HEK293T (cell line): ENCODE measurements around the gene MAST2.

ENCODE experiments used
- CTCF ChIA-PET: fragments of 350-600 bp; formaldehyde crosslinking; extraction: SDS; loops from one replicate; lab custom pipeline; 2021; ENCODE audit warnings: antibody characterized with exemption, inconsistent platforms; lab: Yijun Ruan, JAX
- POLR2A ChIA-PET: fragments of 350-600 bp; formaldehyde crosslinking; extraction: SDS; loops from one replicate; lab custom pipeline; 2020; ENCODE audit warnings: antibody characterized with exemption, inconsistent platforms; lab: Yijun Ruan, JAX
- DNase-seq: peaks from one replicate; pipeline ENCODE4 v3.0.0; 2012; ENCODE audit warnings: mixed read lengths; ENCODE audit errors: extremely low spot score
- ARNT ChIP-seq: fragments of 450-650 bp; IDR thresholded peaks from 2 replicates; pipeline ENCODE4 v1.6.1; 2017; ENCODE audit warnings: mild to moderate bottlenecking
- BHLHE40 ChIP-seq: fragments of 450-650 bp; IDR thresholded peaks from 2 replicates; pipeline ENCODE4 v1.6.1; 2016; ENCODE audit warnings: mild to moderate bottlenecking, moderate library complexity, borderline replicate concordance
- CTBP1 ChIP-seq: fragments of 450-650 bp; IDR thresholded peaks from 2 replicates; pipeline ENCODE4 v1.6.1; 2016; ENCODE audit warnings: borderline replicate concordance
- ELF4 ChIP-seq: fragments of 450-650 bp; IDR thresholded peaks from 2 replicates; pipeline ENCODE4 v1.6.1; 2017; ENCODE audit warnings: antibody characterized with exemption
- FOXA1 ChIP-seq: fragments of 450-650 bp; IDR thresholded peaks from 2 replicates; pipeline ENCODE4 v1.6.1; 2016; ENCODE audit warnings: mild to moderate bottlenecking
- FOXK2 ChIP-seq: fragments of 450-650 bp; IDR thresholded peaks from 2 replicates; pipeline ENCODE4 v1.6.1; 2016; ENCODE audit warnings: mild to moderate bottlenecking
- FOXM1 ChIP-seq: fragments of 450-650 bp; IDR thresholded peaks from 2 replicates; pipeline ENCODE4 v1.6.1; 2017; ENCODE audit warnings: mild to moderate bottlenecking, borderline replicate concordance
- HDGF ChIP-seq: fragments of 450-650 bp; IDR thresholded peaks from 2 replicates; pipeline ENCODE4 v1.6.1; 2017; ENCODE audit warnings: antibody characterized with exemption, borderline replicate concordance
- L3MBTL2 ChIP-seq: fragments of 450-650 bp; conservative IDR thresholded peaks from 2 replicates; pipeline ENCODE4 v1.6.1; 2016; ENCODE audit warnings: mild to moderate bottlenecking
- LEF1 ChIP-seq: fragments of 450-650 bp; IDR thresholded peaks from 2 replicates; pipeline ENCODE4 v1.6.1; 2017; ENCODE audit warnings: mild to moderate bottlenecking, borderline replicate concordance
- NFRKB ChIP-seq: fragments of 450-650 bp; IDR thresholded peaks from 2 replicates; pipeline ENCODE4 v1.6.1; 2016; ENCODE audit warnings: mild to moderate bottlenecking, moderate library complexity
- SP1 ChIP-seq: fragments of 450-650 bp; IDR thresholded peaks from 2 replicates; pipeline ENCODE4 v1.6.1; 2017
- SUZ12 ChIP-seq: fragments of 450-650 bp; IDR thresholded peaks from 2 replicates; pipeline ENCODE4 v1.6.1; 2016; ENCODE audit warnings: mild to moderate bottlenecking
- TARDBP ChIP-seq: fragments of 450-650 bp; IDR thresholded peaks from 2 replicates; pipeline ENCODE4 v1.6.1; 2016
- ZNF384 ChIP-seq: fragments of 450-650 bp; IDR thresholded peaks from 2 replicates; pipeline ENCODE4 v1.6.1; 2016
- TF ChIP-seq, protein P1 (sequence below): fragments of 450-650 bp; IDR thresholded peaks from 2 replicates; pipeline ENCODE4 v1.6.1; 2016

MAST2 gene

DNA sequence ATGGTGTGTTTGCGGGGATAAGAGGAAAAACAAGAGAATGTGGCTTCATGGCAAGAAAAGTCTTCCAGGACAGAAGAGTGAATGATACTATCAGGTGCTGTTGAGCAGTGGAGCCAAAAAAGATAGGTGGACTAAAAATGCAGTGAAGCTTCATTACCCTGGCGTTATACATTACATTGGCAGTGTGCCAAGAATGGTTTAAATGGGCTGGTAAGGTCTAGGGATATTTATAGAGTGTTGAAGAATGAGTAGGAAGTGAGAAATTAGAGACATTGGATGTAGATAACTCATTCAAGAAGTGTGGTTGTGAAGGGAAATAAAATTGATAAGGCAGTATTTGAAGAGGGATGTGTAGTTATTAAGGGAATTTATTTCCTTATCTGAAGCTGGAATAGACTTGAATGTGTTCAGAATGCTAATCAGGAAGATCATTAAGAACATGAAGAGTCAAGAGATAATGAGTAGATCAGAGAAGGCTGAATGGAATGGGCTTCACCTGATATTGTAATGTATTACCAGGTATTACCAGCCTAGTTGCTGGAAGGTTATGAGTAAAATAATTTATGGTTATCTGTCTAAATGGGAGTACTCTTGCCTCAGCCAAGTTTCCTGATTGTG lies 72.7 kb downstream of the MAST2 start:
- CTCF ChIA-PET = no interaction called here
- DNase-seq = no peak
- POLR2A ChIA-PET = interaction anchor here (0.8 kb wide), 1 partner anchor 74 kb away, joined by 3 read pairs; no protein-coding TSS in a partner anchor
- TF ChIP-seq, protein P1, sequence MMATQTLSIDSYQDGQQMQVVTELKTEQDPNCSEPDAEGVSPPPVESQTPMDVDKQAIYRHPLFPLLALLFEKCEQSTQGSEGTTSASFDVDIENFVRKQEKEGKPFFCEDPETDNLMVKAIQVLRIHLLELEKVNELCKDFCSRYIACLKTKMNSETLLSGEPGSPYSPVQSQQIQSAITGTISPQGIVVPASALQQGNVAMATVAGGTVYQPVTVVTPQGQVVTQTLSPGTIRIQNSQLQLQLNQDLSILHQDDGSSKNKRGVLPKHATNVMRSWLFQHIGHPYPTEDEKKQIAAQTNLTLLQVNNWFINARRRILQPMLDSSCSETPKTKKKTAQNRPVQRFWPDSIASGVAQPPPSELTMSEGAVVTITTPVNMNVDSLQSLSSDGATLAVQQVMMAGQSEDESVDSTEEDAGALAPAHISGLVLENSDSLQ = no peak
- TF ChIP-seq FOXM1 = no peak
- no peak for TF ChIP-seq CTBP1
- TF ChIP-seq HDGF = no peak
- TF ChIP-seq LEF1 = no peak
- TF ChIP-seq SUZ12 = no peak
- no peak for TF ChIP-seq ARNT
- no peak for TF ChIP-seq BHLHE40
- TF ChIP-seq TARDBP = no peak
- no peak for TF ChIP-seq FOXK2
- no peak for TF ChIP-seq ELF4

DNA sequence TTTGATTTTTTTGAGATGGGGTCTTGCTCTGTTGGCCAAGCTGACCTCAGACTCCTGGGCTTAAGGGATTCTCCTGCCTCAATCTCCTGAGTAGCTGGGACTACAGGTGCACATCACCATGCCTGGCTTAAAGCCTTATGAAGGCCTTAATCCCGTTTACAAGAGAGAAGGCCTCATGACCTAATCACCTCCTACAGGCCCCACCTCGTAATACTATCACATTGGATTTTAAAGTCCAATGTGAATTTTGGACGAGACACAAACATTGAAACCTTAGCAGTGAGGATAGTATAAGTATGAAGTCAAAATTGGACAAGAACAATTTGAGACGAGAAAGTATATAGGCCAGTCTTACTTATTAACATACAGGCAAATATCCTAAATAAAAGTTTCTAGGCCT lies 73.9 kb downstream of the MAST2 start:
- TF ChIP-seq, protein P1 = no peak
- no peak for TF ChIP-seq SP1
- no peak for TF ChIP-seq BHLHE40
- no peak for TF ChIP-seq SUZ12
- no peak for TF ChIP-seq FOXA1
- TF ChIP-seq TARDBP = no peak
- no peak for TF ChIP-seq NFRKB
- TF ChIP-seq ZNF384 = no peak
- TF ChIP-seq ARNT = no peak
- TF ChIP-seq LEF1 = no peak
- TF ChIP-seq HDGF = no peak
- no peak for TF ChIP-seq CTBP1
- TF ChIP-seq L3MBTL2 = no peak
- TF ChIP-seq ELF4 = no peak
- no peak for TF ChIP-seq FOXM1
- TF ChIP-seq FOXK2 = no peak
- ChIA-PET POLR2A (no interaction called here), CTCF (interaction anchor here (0.6 kb wide), 1 partner anchor 75 kb away, joined by 7 read pairs; no protein-coding TSS in a partner anchor)
- DNase-seq = no peak

DNA sequence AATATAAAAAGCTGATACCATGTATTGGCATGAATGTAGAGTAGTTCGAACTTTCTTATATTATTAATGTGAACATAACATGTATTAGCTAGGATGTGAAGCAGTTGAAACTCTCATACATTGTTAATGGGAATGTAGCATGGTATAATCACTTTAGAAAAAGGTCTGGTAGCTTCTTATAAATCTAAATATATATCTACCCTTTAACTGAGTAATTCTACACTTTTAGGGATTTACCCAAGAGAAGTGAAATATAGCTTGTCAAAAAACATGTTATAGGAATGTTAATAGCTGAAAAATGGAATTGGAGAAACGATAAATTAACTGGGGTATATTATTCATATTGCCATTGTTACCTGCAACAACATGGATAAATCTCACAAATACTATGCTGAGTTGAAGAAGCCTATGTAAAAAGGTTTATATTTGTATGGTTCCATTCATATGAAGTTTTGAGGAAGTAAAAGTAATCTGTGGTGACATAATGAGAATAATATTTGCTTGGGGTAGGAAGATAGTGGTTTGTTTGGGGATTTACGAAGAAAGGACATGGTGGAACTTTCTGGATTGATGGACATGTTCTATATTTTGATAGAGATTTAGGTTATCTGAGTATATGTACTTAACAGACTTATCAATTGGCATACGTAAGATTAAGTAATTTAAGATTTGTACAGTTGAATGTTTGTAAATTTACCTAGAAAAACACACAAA lies 76.6 kb downstream of the MAST2 start:
- POLR2A ChIA-PET = interaction anchor here (1.4 kb wide), 1 partner anchor 194 kb away, joined by 7 read pairs; the partner anchor contains the start of gene GPBP1L1
- CTCF ChIA-PET = no interaction called here
- DNase-seq = no peak
- TF ChIP-seq TARDBP = no peak
- TF ChIP-seq FOXM1 = no peak
- no peak for TF ChIP-seq L3MBTL2
- no peak for TF ChIP-seq SP1
- TF ChIP-seq ELF4 = no peak
- TF ChIP-seq LEF1 = no peak
- no peak for TF ChIP-seq FOXK2
- no peak for TF ChIP-seq CTBP1
- TF ChIP-seq, protein P1 = no peak

DNA sequence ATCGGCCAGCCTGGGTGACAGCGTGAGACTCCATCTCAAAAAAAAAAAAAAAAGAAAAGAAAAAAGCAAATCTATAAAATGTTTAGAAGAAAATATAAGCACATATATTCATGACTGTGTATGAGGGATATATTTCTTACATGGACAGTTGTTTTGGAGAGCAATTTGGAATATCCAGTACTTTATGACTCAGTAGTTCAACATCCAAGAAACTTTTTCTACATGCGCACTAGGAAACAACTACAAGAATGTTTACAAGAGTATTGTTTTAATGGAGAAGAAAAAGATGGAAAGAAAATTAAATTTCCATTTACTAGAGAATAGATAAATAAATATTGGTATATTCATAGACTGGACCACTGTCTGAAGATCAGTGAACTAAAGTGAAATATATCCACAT lies 77.5 kb downstream of the MAST2 start:
- no peak for DNase-seq
- POLR2A ChIA-PET = no interaction called here
- TF ChIP-seq, protein P1 = no peak
- TF ChIP-seq FOXA1 (no peak), HDGF (no peak)
- CTCF ChIA-PET = no interaction called here

DNA sequence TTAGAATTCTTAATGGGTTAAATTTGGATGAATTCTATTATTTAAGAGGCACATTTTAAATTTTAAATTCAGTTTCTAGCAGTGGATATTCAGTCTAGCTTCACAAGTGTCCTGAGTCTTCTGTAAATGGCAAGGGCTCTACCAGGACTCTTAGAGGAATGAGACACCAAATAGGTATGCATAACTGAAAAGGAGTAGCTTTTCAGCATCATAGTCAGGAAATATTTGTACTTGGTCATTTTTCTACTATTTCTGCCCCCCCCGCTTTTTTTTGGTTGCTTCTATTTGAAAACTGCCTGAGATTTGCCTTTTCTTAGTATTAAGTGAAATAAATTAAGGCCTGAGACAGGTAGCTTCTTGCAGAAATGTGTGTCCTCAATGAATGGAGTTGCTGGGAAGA lies 80.2 kb downstream of the MAST2 start:
- POLR2A ChIA-PET = no interaction called here

DNA sequence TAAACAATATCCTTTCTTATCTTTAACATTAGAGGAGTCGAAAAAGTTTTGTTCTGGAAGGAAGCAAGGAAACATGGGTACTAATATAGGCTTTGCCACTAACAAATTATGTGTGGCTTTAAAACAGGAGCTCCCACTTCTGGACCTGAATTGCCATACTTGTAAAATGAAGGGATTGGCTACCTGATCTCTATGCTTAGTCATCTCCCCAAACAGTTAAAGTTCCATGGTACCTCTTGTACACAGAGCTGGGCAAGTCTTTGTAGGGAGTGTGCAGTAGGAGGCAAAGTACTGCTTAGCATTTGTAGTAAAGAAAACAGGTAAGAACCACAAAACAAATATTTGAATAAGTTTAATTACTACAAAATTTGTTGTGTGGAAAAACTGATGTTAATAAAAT lies 81.3 kb downstream of the MAST2 start:
- CTCF ChIA-PET = no interaction called here
- no peak for DNase-seq
- POLR2A ChIA-PET = interaction anchor here (0.9 kb wide), 1 partner anchor 301 kb away, joined by 3 read pairs; the partner anchor contains the start of gene NASP
- TF ChIP-seq NFRKB (no peak), HDGF (no peak), FOXA1 (no peak)
- TF ChIP-seq, protein P1 = no peak

More for the DNA sequence above, 80.2 kb downstream of the MAST2 start:
- CTCF ChIA-PET = interaction anchor here (0.6 kb wide), 1 partner anchor 207 kb away, joined by 3 read pairs; no protein-coding TSS in a partner anchor
- no peak for DNase-seq
- TF ChIP-seq ZNF384 (no peak), FOXA1 (no peak)
